ENCODE measurements around the gene RASA2. TPM values are rescaled to one million over a fixed set of nuclear protein-coding genes. Genes with fewer than 3 reads are reported as not detected.

Gene RASA2
- total and polyA plus RNA-seq, 2 of the 8 experiments (the other 6 are each of a cell fraction or from before 2014, with no cell fraction given) = 3.5 to 15.9 TPM

GRCh38 chr3:141446737-141447136 lies 40.1 kb upstream of the RASA2 start:
- no peak overlapping the region for H3K4me3 ChIP-seq (ENCODE audit: extremely low read depth in 1 of 4, insufficient read depth in 2 of 4, low read depth in 3 of 4, low read length in 4 of 4)
- H3K23ac ChIP-seq (ENCODE audit: insufficient read length) = no peak overlapping the region
- no peak overlapping the region for H3K18ac ChIP-seq (ENCODE audit: extremely low read depth, low read length)
- H3K9me3 ChIP-seq (ENCODE audit: insufficient read depth in 2 of 2, low read depth in 1 of 2, low read length in 1 of 2) = no peaks in the 10 kb centered on the region
- no peak overlapping the region for H4K91ac ChIP-seq (replicated peaks; ENCODE audit: insufficient read length, low read length)
- no peak overlapping the region for H2BK5ac ChIP-seq (ENCODE audit: low read depth, low read length)
- DNase-seq (ENCODE audit: low read depth in 1 of 2, low spot score in 2 of 2) (no peak), FAIRE-seq (no peak)
- no peaks in the 10 kb centered on the region for H4K20me1 ChIP-seq (replicated peaks in 1 of 2; ENCODE audit: control insufficient read depth in 1 of 2, insufficient read depth in 2 of 2, low read length in 2 of 2)
- no peak overlapping the region for H3K27ac ChIP-seq (ENCODE audit: low read depth, low read length)
- H3K79me1 ChIP-seq (ENCODE audit: low read depth, low read length) = no peaks in the 10 kb centered on the region
- no peaks in the 10 kb centered on the region for H3K23me2 ChIP-seq (ENCODE audit: low read depth, low read length)
- no peak overlapping the region for H4K5ac ChIP-seq (ENCODE audit: insufficient read length, low read depth, low read length)
- TF ChIP-seq BCL11A (IDR thresholded peaks at IDR 0.05; ENCODE audit: low read depth in 2 of 2, low read length in 2 of 2) = no peak
- no peak for TF ChIP-seq SP4 (IDR thresholded peaks at IDR 0.05; ENCODE audit: low read length)
- TF ChIP-seq EP300 (IDR thresholded peaks at IDR 0.05; ENCODE audit: borderline replicate concordance in 1 of 2, low read depth in 2 of 2, low read length in 2 of 2) = no peak
- no peak for TF ChIP-seq TEAD4 (IDR thresholded peaks at IDR 0.05; ENCODE audit: low read depth, low read length)
- no peak for TF ChIP-seq KDM4A (IDR thresholded peaks at IDR 0.05; ENCODE audit: low read depth, low read length, severe bottlenecking)
- TF ChIP-seq CHD1 (IDR thresholded peaks at IDR 0.05; ENCODE audit: low read depth, low read length) = no peak
- TF ChIP-seq NRF1 (IDR thresholded peaks at IDR 0.05; ENCODE audit: low read depth, low read length) = no peak
- TF ChIP-seq SAP30 (IDR thresholded peaks at IDR 0.05; ENCODE audit: insufficient read depth, insufficient replicate concordance, low read length) = no peak
- no peak for TF ChIP-seq ZNF274 (IDR thresholded peaks at IDR 0.05; ENCODE audit: borderline replicate concordance, extremely low read depth, low read length)
- no peak for TF ChIP-seq ASH2L (IDR thresholded peaks at IDR 0.05; ENCODE audit: low read length)
- no peak for TF ChIP-seq GABPA (IDR thresholded peaks at IDR 0.05; ENCODE audit: borderline replicate concordance, insufficient read depth, low read length)
- TF ChIP-seq TCF12 (IDR thresholded peaks at IDR 0.05; ENCODE audit: low read depth, low read length) = no peak
- TF ChIP-seq RBBP5 (IDR thresholded peaks at IDR 0.05; ENCODE audit: borderline replicate concordance, low read depth, low read length) = no peak
- ChIA-PET CTCF (ENCODE audit: partially characterized antibody) (interaction anchor here (0.6 to 2.0 kb wide), 4 partner anchors 8 to 168 kb away, joined by 3 to 7 read pairs (median 4); no protein-coding TSS in a partner anchor), POLR2A (ENCODE audit: partially characterized antibody) (no interaction called here)
- no peak overlapping the region for H4K8ac ChIP-seq (ENCODE audit: extremely low read depth, insufficient read depth, low read length)
- no peak overlapping the region for H2BK120ac ChIP-seq (replicated peaks; ENCODE audit: low read depth, low read length)
- H3K14ac ChIP-seq (ENCODE audit: insufficient read length) = no peak overlapping the region
- no peaks in the 10 kb centered on the region; a peak in 2 of 8 replicates for H3K36me3 ChIP-seq (ENCODE audit: control insufficient read depth in 2 of 4, insufficient read depth in 4 of 4, low read length in 3 of 4)
- no peak overlapping the region for H2BK20ac ChIP-seq (ENCODE audit: low read length)
- no peak overlapping the region for H2AK5ac ChIP-seq (ENCODE audit: low read depth, low read length)
- H3K27me3 ChIP-seq (replicated peaks in 1 of 4; ENCODE audit: control insufficient read depth in 3 of 4, extremely low read depth in 1 of 4, insufficient read depth in 3 of 4, low read length in 3 of 4) = no peaks in the 10 kb centered on the region
- no peak overlapping the region for H2BK15ac ChIP-seq (ENCODE audit: low read length)
- no peak overlapping the region for H3K56ac ChIP-seq (replicated peaks; ENCODE audit: insufficient read length, low read depth, low read length)
- H2BK12ac ChIP-seq (ENCODE audit: low read depth, low read length) = no peak overlapping the region
- no peak overlapping the region for H2AFZ ChIP-seq (ENCODE audit: low read length)
- no peaks in the 10 kb centered on the region for H3K79me2 ChIP-seq (ENCODE audit: control insufficient read depth in 1 of 2, insufficient read depth in 2 of 2, low read length in 2 of 2)
- H3K4me1 ChIP-seq (replicated peaks in 1 of 4; ENCODE audit: control insufficient read depth in 3 of 4, insufficient read depth in 4 of 4, low read length in 3 of 4) = no peaks in the 10 kb centered on the region
- no peak overlapping the region for H3K9ac ChIP-seq (replicated peaks in 1 of 4; ENCODE audit: extremely low read depth in 1 of 4, low read depth in 3 of 4, low read length in 3 of 4)
- no peak overlapping the region for H3K4ac ChIP-seq (replicated peaks; ENCODE audit: insufficient read length, low read depth, low read length)
- H3K4me2 ChIP-seq (ENCODE audit: insufficient read depth in 1 of 2, low read depth in 2 of 2, low read length in 2 of 2) = no peak overlapping the region

Measured in H1 (cell line).